Suppressor macrophage (primary cell): ENCODE results near the gene SLC12A3.
A peak's percentile ranks its signal among the peaks of the same experiment; 100 is the strongest.
"Not testable (repeated sequence)": the region's sequence is repeated elsewhere in the genome, so short reads cannot be mapped to it uniquely, and the experiment has no call there.

ENCODE experiments used
- DNase-seq, 4 experiments: peaks; one replicate each; pipeline ENCODE4 v3.0.0-alpha.2; 2020 to 2022

Gene SLC12A3

GRCh38 chr16:56869513-56870275 lies 4.7 kb downstream of the SLC12A3 start:
- DNase-seq = peak in 3 of 4 experiments; percentile 55 to 72 (median 56)

GRCh38 chr16:56870276-56870888 lies 5.4 kb downstream of the SLC12A3 start:
- DNase-seq = peak in 1 of 4 experiments; percentile 24

- peak; percentile 49 to 73 (median 69) for DNase-seq
Observed at GRCh38 chr16:56871172-56871593, 6.2 kb downstream of the SLC12A3 start.

- DNase-seq = peak; percentile 38 to 62 (median 55)
Observed at GRCh38 chr16:56872863-56873391, 7.9 kb downstream of the SLC12A3 start.

GRCh38 chr16:56874800-56875199 lies 9.8 kb downstream of the SLC12A3 start:
- DNase-seq = no peak

GRCh38 chr16:56876048-56876447 lies 11.0 kb downstream of the SLC12A3 start:
- no peak for DNase-seq

GRCh38 chr16:56877486-56878182 lies 12.6 kb downstream of the SLC12A3 start:
- no peak for DNase-seq

- no peak for DNase-seq
Observed at GRCh38 chr16:56878282-56878854, 13.4 kb downstream of the SLC12A3 start.

GRCh38 chr16:56879276-56879675 lies 14.3 kb downstream of the SLC12A3 start:
- no peak for DNase-seq

GRCh38 chr16:56880176-56880575 lies 15.2 kb downstream of the SLC12A3 start:
- no peak for DNase-seq

- no peak for DNase-seq
Observed at GRCh38 chr16:56880685-56881084, 15.7 kb downstream of the SLC12A3 start.

- DNase-seq = peak in 3 of 4 experiments; percentile 37 to 57 (median 49)
Observed at GRCh38 chr16:56882077-56882800, 17.2 kb downstream of the SLC12A3 start.

- DNase-seq = no peak
Observed at GRCh38 chr16:56883586-56883985, 18.6 kb downstream of the SLC12A3 start.

- DNase-seq = no peak
Observed at GRCh38 chr16:56884026-56884582, 19.1 kb downstream of the SLC12A3 start.

GRCh38 chr16:56884929-56885328 lies 19.9 kb downstream of the SLC12A3 start:
- not testable (repeated sequence) for DNase-seq

- no peak for DNase-seq
Observed at GRCh38 chr16:56885446-56886162, 20.6 kb downstream of the SLC12A3 start.

- DNase-seq = no peak
Observed at GRCh38 chr16:56886296-56886695, 21.3 kb downstream of the SLC12A3 start.

- no peak for DNase-seq
Observed at GRCh38 chr16:56886826-56887225, 21.8 kb downstream of the SLC12A3 start.

GRCh38 chr16:56888806-56889205 lies 23.8 kb downstream of the SLC12A3 start:
- DNase-seq = peak; percentile 45 to 75 (median 73)

- DNase-seq = peak in 1 of 4 experiments; percentile 17
Observed at GRCh38 chr16:56889206-56889605, 24.2 kb downstream of the SLC12A3 start.

- DNase-seq = no peak
Observed at GRCh38 chr16:56891685-56892084, 26.7 kb downstream of the SLC12A3 start.
